DND-41 (cell line): ENCODE results near the gene XRCC3.

ENCODE experiments used
- CTCF ChIP-seq: IDR thresholded peaks from 2 replicates; pipeline ENCODE4 v1.5.1; 2012; ENCODE audit warnings: borderline replicate concordance, low read length, moderate library complexity, mild to moderate bottlenecking; ENCODE audit not compliant: poor library complexity, severe bottlenecking; ENCODE audit errors: extremely low read depth
- EZH2 ChIP-seq: IDR thresholded peaks from 3 replicates; pipeline ENCODE4 v1.6.1; 2012; ENCODE audit warnings: borderline replicate concordance, low read depth, mild to moderate bottlenecking, moderate library complexity, low read length, inconsistent platforms; ENCODE audit not compliant: severe bottlenecking

DNA sequence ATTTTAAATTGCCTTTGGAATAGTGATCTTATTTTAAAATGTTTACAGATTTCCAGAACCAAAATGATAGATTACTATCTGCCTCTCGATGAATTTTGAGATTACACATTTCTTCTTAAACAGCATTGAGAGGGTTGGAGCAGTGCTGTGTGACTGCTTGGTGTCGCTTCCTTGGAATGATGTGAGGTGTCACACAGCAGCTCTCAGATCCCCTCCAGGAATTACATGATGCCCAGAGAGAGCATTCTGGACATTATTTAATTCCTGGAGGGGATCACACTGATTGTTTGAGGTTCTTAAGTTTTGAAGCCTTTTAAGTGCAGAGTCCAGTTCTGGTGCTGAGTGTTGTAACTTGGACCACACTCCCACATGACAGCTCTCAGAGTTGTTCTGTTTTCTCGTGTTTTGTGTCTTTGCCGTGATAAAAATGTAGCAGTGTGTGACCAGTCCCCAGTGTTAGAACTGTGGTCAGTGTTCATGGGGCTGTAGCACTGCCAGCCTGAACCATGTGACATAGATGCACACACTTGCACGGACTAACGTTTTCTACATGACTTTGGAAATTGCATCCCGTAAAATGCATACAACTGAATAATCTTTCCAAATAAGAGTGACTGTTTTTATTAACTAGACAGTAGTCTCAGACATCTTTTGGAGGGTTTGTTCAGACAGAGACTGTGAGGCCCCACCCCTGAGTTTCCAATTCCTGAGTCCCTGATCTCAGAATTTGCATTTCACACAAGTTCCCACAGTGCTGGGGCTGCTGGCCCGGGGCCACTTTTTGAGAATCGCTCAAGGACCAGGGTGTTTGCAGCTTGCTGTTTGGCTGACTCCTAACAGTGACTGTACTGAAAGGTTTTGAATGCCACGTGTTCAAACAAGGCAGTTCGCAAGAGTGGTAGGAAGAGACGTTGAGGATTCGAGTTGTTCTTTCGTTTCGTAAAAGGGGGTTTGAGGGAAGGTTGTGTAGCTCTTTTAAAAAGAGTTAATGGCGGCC lies 26.0 kb downstream of the XRCC3 start:
- TF ChIP-seq CTCF (no peak), EZH2 (no peak)
